A549 (cell line): ENCODE results near the gene DDX25. TPM values are rescaled to one million over a fixed set of nuclear protein-coding genes. Genes with fewer than 3 reads are reported as not detected.

Experiments
- ATAC-seq, 2 experiments: fragments of 200-7000 bp in 1 of 2; fragments of >200 bp in 1 of 2; cut with Nextera tagmentation in 1 of 2; cut with Tn5 transposase in 1 of 2; 3 replicates each; pipeline versions ENCODE4 v1.8.0 to v1.9.1; 2018 to 2020; ENCODE audit warnings: mild to moderate bottlenecking in 1 of 2, moderate library complexity in 1 of 2
- CTCF ChIA-PET: fragments of 300-600 bp; sonication (Branson Sonifier 250); formaldehyde crosslinking; extraction: SDS; loops from one replicate; lab custom pipeline; 2021; ENCODE audit warnings: antibody characterized with exemption, inconsistent platforms; lab: Yijun Ruan, JAX
- POLR2A ChIA-PET: fragments of 350-600 bp; formaldehyde crosslinking; extraction: SDS; loops from one replicate; lab custom pipeline; 2021; ENCODE audit warnings: antibody characterized with exemption, inconsistent platforms; lab: Yijun Ruan, JAX
- DNase-seq, 2 experiments: peaks; one replicate each; pipeline versions ENCODE4 v3.0.0 to v3.0.0-alpha.2; 2011 to 2016; ENCODE audit warnings: low read depth in 1 of 2, low spot score in 1 of 2
- FAIRE-seq: peaks from 2 replicates; lab custom pipeline; 2011; peaks lifted over from hg19 to GRCh38; lab: Jason Lieb, UNC
- H3K27ac ChIP-seq, 2 experiments: fragments of >200 bp; sonication (Bioruptor Twin); formaldehyde crosslinking; 3 replicates each; pipeline ENCODE4 v1.5.1; 2016 to 2017
- H3K4me1 ChIP-seq: fragments of >200 bp; sonication (Bioruptor Twin); formaldehyde crosslinking; 3 replicates; pipeline ENCODE4 v1.6.1; 2016
- H3K4me2 ChIP-seq: fragments of >200 bp; sonication (Bioruptor Twin); formaldehyde crosslinking; 3 replicates; pipeline ENCODE4 v1.6.1; 2016
- H3K4me3 ChIP-seq: fragments of >200 bp; sonication (Bioruptor Twin); formaldehyde crosslinking; 3 replicates; pipeline ENCODE4 v1.5.1; 2016
- H3K9me3 ChIP-seq: fragments of >200 bp; sonication (Bioruptor Twin); formaldehyde crosslinking; 3 replicates; pipeline ENCODE4 v1.6.1; 2016
- CEBPB ChIP-seq, 2 experiments: fragments of >200 bp in 1 of 2; sonication (Bioruptor Twin) in 1 of 2; formaldehyde crosslinking in 1 of 2; IDR thresholded peaks; 2 replicates each; pipeline ENCODE4 v1.6.1; 2012 to 2016
- CHD4 ChIP-seq: fragments of 200-600 bp; sonication (generic); IDR thresholded peaks from 2 replicates; pipeline ENCODE4 v1.6.1; 2016; ENCODE audit warnings: antibody characterized with exemption, mild to moderate bottlenecking, borderline replicate concordance
- E2F6 ChIP-seq: IDR thresholded peaks from 2 replicates; pipeline ENCODE4 v1.6.1; 2012; ENCODE audit warnings: low read depth, borderline replicate concordance
- EHF ChIP-seq: fragments of 250-450 bp; sonication (Bioruptor Pico); IDR thresholded peaks from 2 replicates; pipeline ENCODE4 v1.5.0; 2020; ENCODE audit warnings: mild to moderate bottlenecking
- EHMT2 ChIP-seq: fragments of 200-600 bp; sonication (generic); IDR thresholded peaks from 2 replicates; pipeline ENCODE4 v1.6.1; 2016; ENCODE audit warnings: antibody characterized with exemption, low read depth, mild to moderate bottlenecking, moderate library complexity
- FOSB ChIP-seq: fragments of 250-450 bp; sonication (Bioruptor Pico); IDR thresholded peaks from 2 replicates; pipeline ENCODE4 v1.5.0; 2020; ENCODE audit warnings: mild to moderate bottlenecking, moderate library complexity
- FOSL2 ChIP-seq, 2 experiments: fragments of 450-650 bp in 1 of 2; fragments of >200 bp in 1 of 2; sonication (Bioruptor Twin) in 1 of 2; formaldehyde crosslinking; IDR thresholded peaks; 2 replicates each; pipeline versions ENCODE4 v1.5.0 to v1.6.1; 2016 to 2020; ENCODE audit warnings: mild to moderate bottlenecking in 1 of 2, moderate library complexity in 1 of 2
- FOXS1 ChIP-seq: fragments of 250-450 bp; sonication (Bioruptor Pico); IDR thresholded peaks from 2 replicates; pipeline ENCODE4 v1.5.0; 2020; ENCODE audit warnings: mild to moderate bottlenecking, moderate library complexity
- GATA3 ChIP-seq: IDR thresholded peaks from 2 replicates; pipeline ENCODE4 v1.6.1; 2012; ENCODE audit warnings: borderline replicate concordance
- HDAC2 ChIP-seq: fragments of 200-600 bp; sonication (generic); IDR thresholded peaks from 2 replicates; pipeline ENCODE4 v1.6.1; 2016
- HMGXB4 ChIP-seq: fragments of 250-450 bp; sonication (Bioruptor Pico); IDR thresholded peaks from 2 replicates; pipeline ENCODE4 v1.5.0; 2021; ENCODE audit warnings: mild to moderate bottlenecking, moderate library complexity, borderline replicate concordance
- HOXA7 ChIP-seq: fragments of 250-450 bp; sonication (Bioruptor Pico); IDR thresholded peaks from 2 replicates; pipeline ENCODE4 v1.5.0; 2020; ENCODE audit warnings: mild to moderate bottlenecking, moderate library complexity
- HOXB13 ChIP-seq: fragments of 250-450 bp; sonication (Bioruptor Pico); IDR thresholded peaks from 2 replicates; pipeline ENCODE4 v1.5.0; 2020; ENCODE audit warnings: low read depth, mild to moderate bottlenecking, moderate library complexity
- HOXB5 ChIP-seq: fragments of 250-450 bp; sonication (Bioruptor Pico); IDR thresholded peaks from 2 replicates; pipeline ENCODE4 v1.5.0; 2020; ENCODE audit warnings: mild to moderate bottlenecking, moderate library complexity
- JUN ChIP-seq, 2 experiments: fragments of >200 bp; sonication (Bioruptor Twin); formaldehyde crosslinking; IDR thresholded peaks; 2 replicates in 1 of 2; 3 replicates in 1 of 2; pipeline ENCODE4 v1.6.1; 2016 to 2017
- KDM1A ChIP-seq: fragments of 200-600 bp; sonication (generic); IDR thresholded peaks from 2 replicates; pipeline ENCODE4 v1.6.1; 2016; ENCODE audit warnings: low read depth, mild to moderate bottlenecking
- MAX ChIP-seq: IDR thresholded peaks from 2 replicates; pipeline ENCODE4 v1.6.1; 2012
- MYC ChIP-seq: IDR thresholded peaks from 2 replicates; pipeline ENCODE4 v1.6.1; 2012; ENCODE audit warnings: mild to moderate bottlenecking, inconsistent platforms, low read length, improper control_type of control experiment, borderline replicate concordance
- NFE2L2 ChIP-seq: fragments of 150-350 bp; conservative IDR thresholded peaks from 2 replicates; pipeline ENCODE4 v1.6.1; 2014; ENCODE audit warnings: low read length
- PHF8 ChIP-seq: fragments of 200-600 bp; sonication (generic); IDR thresholded peaks from 2 replicates; pipeline ENCODE4 v1.6.1; 2016; ENCODE audit warnings: low read depth, mild to moderate bottlenecking, antibody characterized with exemption, moderate library complexity, borderline replicate concordance
- RCOR1 ChIP-seq: fragments of 150-350 bp; IDR thresholded peaks from 2 replicates; pipeline ENCODE4 v1.6.1; 2014; ENCODE audit warnings: antibody characterized with exemption, low read length, low read depth
- REST ChIP-seq: fragments of 200-600 bp; sonication (generic); IDR thresholded peaks from 2 replicates; pipeline ENCODE4 v1.6.1; 2016; ENCODE audit warnings: antibody characterized with exemption, mild to moderate bottlenecking, moderate library complexity
- RNF2 ChIP-seq: fragments of 200-600 bp; sonication (generic); IDR thresholded peaks from 2 replicates; pipeline ENCODE4 v1.6.1; 2016; ENCODE audit warnings: low read depth, mild to moderate bottlenecking, antibody characterized with exemption, moderate library complexity, borderline replicate concordance
- SMC3 ChIP-seq: fragments of >200 bp; sonication (Bioruptor Twin); formaldehyde crosslinking; IDR thresholded peaks from 3 replicates; pipeline ENCODE4 v1.6.1; 2018; ENCODE audit warnings: inconsistent platforms
- TFCP2L1 ChIP-seq: fragments of 250-450 bp; sonication (Bioruptor Pico); IDR thresholded peaks from 2 replicates; pipeline ENCODE4 v1.5.0; 2021; ENCODE audit warnings: mild to moderate bottlenecking
- ZSCAN20 ChIP-seq: fragments of 250-450 bp; sonication (Bioruptor Pico); IDR thresholded peaks from 2 replicates; pipeline ENCODE4 v1.8.0; 2022; ENCODE audit warnings: mild to moderate bottlenecking, moderate library complexity
- WGBS: methylation state at CpG from one replicate; pipeline ENCODE4 v1.1.6; 2017; ENCODE audit errors: missing lambda C conversion rate; 5-methylcytosine and 5-hydroxymethylcytosine counted together
- polyA plus RNA-seq, 4 experiments: library from polyadenylated mRNA; depleted of rRNA in 3 of 4; stranded (reverse); fragments of >200 nt; fragmentation: RNase III in 1 of 4; extraction: RNeasy Plus Mini Kit Qiagen cat#74134 plus additional on column Dnase treatment in 1 of 4; gene quantifications; 2 replicates in 3 of 4; 3 replicates in 1 of 4; pipeline ENCODE4 v1.2.3, GENCODE V29; 2011 to 2017

DDX25 gene
- polyA plus RNA-seq, 2 of the 4 experiments (the other 2 are of a cell fraction), result 0.01 TPM; not detected in 1

- Histone ChIP-seq H3K4me2 (no peak overlapping the region), H3K27ac (no peak overlapping the region), H3K9me3 (no peaks in the 10 kb centered on the region), H3K4me3 (no peak overlapping the region), H3K4me1 (no peaks in the 10 kb centered on the region)
- FAIRE-seq (no peak), ATAC-seq (no peak), DNase-seq (no peak)
- ChIA-PET POLR2A (no interaction called here), CTCF (interaction anchor here (1.3 kb wide), 1 partner anchor 258 kb away, joined by 3 read pairs; no protein-coding TSS in a partner anchor)
- no peak for TF ChIP-seq HOXB5 (CRISPR knock-in tag)
- TF ChIP-seq CHD4, result no peak
- TF ChIP-seq GATA3, result no peak
- TF ChIP-seq PHF8, result no peak
- TF ChIP-seq RNF2, result no peak
- TF ChIP-seq FOSB (CRISPR knock-in tag), result no peak
- TF ChIP-seq HMGXB4, result no peak
- TF ChIP-seq MAX, result no peak
- no peak for TF ChIP-seq HOXA7 (CRISPR knock-in tag)
- no peak for TF ChIP-seq MYC
- no peak for TF ChIP-seq REST
- TF ChIP-seq KDM1A, result no peak
- no peak for TF ChIP-seq EHMT2
- TF ChIP-seq ZSCAN20 (CRISPR knock-in tag), result no peak
- no peak for TF ChIP-seq JUN (IDR thresholded peaks at IDR 0.05)
- no peak for TF ChIP-seq NFE2L2
- no peak for TF ChIP-seq E2F6
- no peak for TF ChIP-seq HDAC2
- WGBS, result 72% methylated on average over 12 of the region's 12 CpGs
These were observed 31.4 kb downstream of the DDX25 start for GRCh38 chr11:125935618-125936199.

- Histone ChIP-seq H3K4me1 (no peaks in the 10 kb centered on the region), H3K4me2 (no peak overlapping the region), H3K27ac (no peak overlapping the region), H3K4me3 (no peak overlapping the region), H3K9me3 (no peaks in the 10 kb centered on the region)
- TF ChIP-seq HOXA7 (CRISPR knock-in tag) (no peak), SMC3 (no peak), FOSL2 (IDR thresholded peaks at IDR 0.05) (no peak), FOSL2 (CRISPR knock-in tag; IDR thresholded peaks at IDR 0.05) (no peak), FOXS1 (CRISPR knock-in tag) (no peak), CEBPB (IDR thresholded peaks at IDR 0.05) (no peak), RCOR1 (no peak), MYC (no peak), EHF (CRISPR knock-in tag) (no peak), TFCP2L1 (CRISPR knock-in tag) (no peak), E2F6 (no peak), GATA3 (no peak), HOXB13 (CRISPR knock-in tag) (no peak)
- FAIRE-seq (no peak), DNase-seq (no peak), ATAC-seq (no peak)
- POLR2A ChIA-PET, result no interaction called here
- WGBS, result 74% methylated on average over 5 of the region's 5 CpGs
- CTCF ChIA-PET, result interaction anchor here (2.5 to 6.7 kb wide), 3 partner anchors 14 to 255 kb away, joined by 9 to 38 read pairs (median 15); partner anchors contain the start of gene CDON
These were observed 34.1 kb downstream of the DDX25 start for GRCh38 chr11:125938418-125938817.
